T-helper 1 cell treated with Interleukin-12 subunit alpha and Interleukin-12 subunit beta and Interleukin-4 antibody, amounts not matched to agents 30 μg/mL and 1 μg/mL, for 36 hours (primary cell): ENCODE data around the gene IFT81.
"Not testable (repeated sequence)": the region's sequence is repeated elsewhere in the genome, so short reads cannot be mapped to it uniquely, and the experiment has no call there.

ENCODE experiments used
- H3K27ac Mint-ChIP-seq: one replicate; pipeline ENCODE4 v1.8.0; 2021; ENCODE audit warnings: mild to moderate bottlenecking, mixed read lengths
- H3K27me3 Mint-ChIP-seq: one replicate; pipeline ENCODE4 v1.8.0; 2021; ENCODE audit warnings: low read depth, mixed read lengths
- H3K36me3 Mint-ChIP-seq: one replicate; pipeline ENCODE4 v1.8.0; 2021; ENCODE audit warnings: low read depth, mixed read lengths
- H3K4me1 Mint-ChIP-seq: one replicate; pipeline ENCODE4 v1.8.0; 2021; ENCODE audit warnings: low read depth, mixed read lengths
- H3K4me3 Mint-ChIP-seq: one replicate; pipeline ENCODE4 v1.8.0; 2021; ENCODE audit warnings: mild to moderate bottlenecking, moderate library complexity, mixed read lengths
- H3K9me3 Mint-ChIP-seq: one replicate; pipeline ENCODE4 v1.8.0; 2021; ENCODE audit warnings: mixed read lengths

IFT81 gene

GRCh38 chr12:110246636-110247339 is 122.6 kb downstream of the IFT81 start:
- Mint-ChIP-seq H3K4me1 (no peaks in the 10 kb centered on the region), H3K36me3 (no peaks in the 10 kb centered on the region), H3K9me3 (no peaks in the 10 kb centered on the region), H3K4me3 (no peak overlapping the region), H3K27me3 (no peaks in the 10 kb centered on the region), H3K27ac (no peak overlapping the region)

DNA sequence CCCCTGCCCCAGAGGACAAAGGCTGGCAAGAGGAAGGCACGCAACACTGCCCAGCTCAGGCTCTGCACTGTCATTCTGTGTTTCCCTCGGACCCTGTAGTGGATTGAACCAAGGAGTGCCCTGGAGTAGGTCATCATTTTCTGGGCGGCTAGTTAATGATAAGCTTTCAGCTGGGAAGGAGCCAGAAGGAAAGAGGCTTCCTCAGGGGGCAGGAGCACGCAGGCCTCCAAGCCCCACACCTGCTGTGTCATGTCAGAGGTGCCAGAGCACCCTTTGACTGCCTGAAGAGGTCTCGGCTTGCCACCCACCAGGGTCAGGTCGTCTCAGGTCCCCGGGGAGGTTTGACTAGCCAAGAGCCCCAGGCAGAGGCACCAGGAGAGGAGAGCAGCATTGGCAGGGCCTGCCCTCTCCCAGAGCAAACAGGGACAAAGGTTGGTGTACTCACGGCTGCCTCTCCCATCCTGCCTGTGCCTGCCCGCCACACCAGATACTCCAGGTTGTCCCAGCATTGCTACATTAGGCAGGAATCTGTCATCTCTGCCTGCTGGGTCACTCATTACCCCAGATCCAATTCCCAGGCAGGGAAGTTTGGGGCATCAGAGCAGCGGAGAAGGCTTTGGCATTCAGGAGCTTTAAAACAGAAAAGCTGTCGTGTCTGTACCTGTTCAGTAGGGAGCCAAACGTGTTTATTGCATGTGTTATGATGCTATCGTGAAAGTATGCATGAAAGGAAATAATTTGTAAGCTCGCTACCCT is 123.4 kb downstream of the IFT81 start:
- Mint-ChIP-seq H3K27ac (no peak overlapping the region), H3K4me1 (no peaks in the 10 kb centered on the region), H3K4me3 (no peak overlapping the region), H3K27me3 (no peaks in the 10 kb centered on the region), H3K36me3 (no peaks in the 10 kb centered on the region), H3K9me3 (no peaks in the 10 kb centered on the region)

GRCh38 chr12:110248096-110248447 is 123.9 kb downstream of the IFT81 start:
- H3K27me3 Mint-ChIP-seq = no peaks in the 10 kb centered on the region
- H3K27ac Mint-ChIP-seq = no peak overlapping the region
- no peak overlapping the region for H3K4me3 Mint-ChIP-seq
- no peaks in the 10 kb centered on the region for H3K36me3 Mint-ChIP-seq
- no peaks in the 10 kb centered on the region for H3K9me3 Mint-ChIP-seq
- H3K4me1 Mint-ChIP-seq = no peaks in the 10 kb centered on the region

GRCh38 chr12:110249105-110249504 is 124.9 kb downstream of the IFT81 start:
- Mint-ChIP-seq H3K36me3 (no peaks in the 10 kb centered on the region), H3K4me1 (no peaks in the 10 kb centered on the region), H3K27me3 (no peaks in the 10 kb centered on the region), H3K9me3 (no peaks in the 10 kb centered on the region), H3K4me3 (no peak overlapping the region), H3K27ac (no peak overlapping the region)

GRCh38 chr12:110249716-110250225 is 125.6 kb downstream of the IFT81 start:
- Mint-ChIP-seq H3K4me3 (no peak overlapping the region), H3K27ac (no peak overlapping the region), H3K9me3 (no peaks in the 10 kb centered on the region), H3K27me3 (no peaks in the 10 kb centered on the region), H3K36me3 (no peaks in the 10 kb centered on the region), H3K4me1 (no peaks in the 10 kb centered on the region)

GRCh38 chr12:110251381-110251780 is 127.2 kb downstream of the IFT81 start:
- Mint-ChIP-seq H3K9me3 (no peaks in the 10 kb centered on the region), H3K36me3 (no peaks in the 10 kb centered on the region), H3K27me3 (no peaks in the 10 kb centered on the region)

DNA sequence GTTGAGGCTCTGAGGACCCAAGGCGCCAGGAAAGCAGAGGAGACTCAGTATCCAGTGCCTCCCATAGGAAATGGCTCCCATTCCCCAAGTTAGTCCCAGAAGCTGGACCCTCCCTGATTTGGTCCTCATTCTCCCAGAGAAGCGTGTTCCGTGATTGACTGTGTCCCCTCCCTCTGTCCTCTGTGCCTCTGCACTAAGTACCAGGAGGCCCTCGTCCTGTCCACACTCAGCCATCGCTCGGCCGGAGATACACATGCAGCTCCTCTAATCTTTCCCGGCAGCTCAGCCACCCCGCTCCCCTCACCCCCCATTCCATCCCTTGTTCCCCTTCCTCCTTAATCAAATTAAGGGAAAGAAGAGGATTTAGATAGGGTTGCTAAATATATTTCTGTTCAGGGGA is 128.6 kb downstream of the IFT81 start:
- no peaks in the 10 kb centered on the region for H3K9me3 Mint-ChIP-seq
- no peak overlapping the region for H3K4me3 Mint-ChIP-seq
- no peak overlapping the region for H3K27ac Mint-ChIP-seq
- H3K27me3 Mint-ChIP-seq = no peaks in the 10 kb centered on the region
- H3K4me1 Mint-ChIP-seq = no peaks in the 10 kb centered on the region
- no peaks in the 10 kb centered on the region for H3K36me3 Mint-ChIP-seq

More at GRCh38 chr12:110251381-110251780, 127.2 kb downstream of the IFT81 start:
- no peaks in the 10 kb centered on the region for H3K4me1 Mint-ChIP-seq
- H3K27ac Mint-ChIP-seq = no peak overlapping the region
- H3K4me3 Mint-ChIP-seq = no peak overlapping the region

DNA sequence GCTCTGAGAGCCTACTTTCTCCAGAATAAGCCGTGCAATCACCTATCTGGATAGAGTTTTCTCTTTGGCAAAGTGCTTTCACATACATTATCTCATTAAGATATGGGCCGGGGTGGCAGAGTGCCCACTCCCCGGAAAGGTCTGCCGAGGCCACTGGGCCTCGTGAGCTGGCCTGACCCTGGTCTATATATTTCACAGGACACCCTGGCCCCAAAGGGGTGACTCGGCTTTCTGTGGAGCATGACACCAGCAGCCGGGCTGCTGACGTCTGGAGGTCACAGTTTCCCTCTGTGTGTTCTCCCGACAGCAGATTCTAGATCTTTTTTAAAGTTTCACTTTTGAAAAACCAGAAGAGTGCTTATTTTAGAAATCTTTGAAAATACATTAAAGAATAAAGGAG is 129.0 kb downstream of the IFT81 start:
- H3K36me3 Mint-ChIP-seq = no peaks in the 10 kb centered on the region
- no peaks in the 10 kb centered on the region for H3K4me1 Mint-ChIP-seq
- H3K4me3 Mint-ChIP-seq = no peak overlapping the region
- no peaks in the 10 kb centered on the region for H3K9me3 Mint-ChIP-seq
- no peaks in the 10 kb centered on the region for H3K27me3 Mint-ChIP-seq
- no peak overlapping the region for H3K27ac Mint-ChIP-seq

- H3K27me3 Mint-ChIP-seq = no peaks in the 10 kb centered on the region
- H3K4me3 Mint-ChIP-seq = no peak overlapping the region
- no peak overlapping the region for H3K27ac Mint-ChIP-seq
- H3K4me1 Mint-ChIP-seq = no peaks in the 10 kb centered on the region
- no peaks in the 10 kb centered on the region for H3K36me3 Mint-ChIP-seq
- H3K9me3 Mint-ChIP-seq = no peaks in the 10 kb centered on the region
Observed at GRCh38 chr12:110254971-110255540, 130.9 kb downstream of the IFT81 start.

- not testable (repeated sequence) for H3K27me3 Mint-ChIP-seq, H3K9me3 Mint-ChIP-seq, H3K4me1 Mint-ChIP-seq, H3K4me3 Mint-ChIP-seq, H3K36me3 Mint-ChIP-seq, H3K27ac Mint-ChIP-seq
Observed at GRCh38 chr12:110255890-110256456, 131.8 kb downstream of the IFT81 start.

GRCh38 chr12:110256780-110257431 is 132.7 kb downstream of the IFT81 start:
- Mint-ChIP-seq H3K36me3 (no peaks in the 10 kb centered on the region), H3K27ac (no peak overlapping the region), H3K4me3 (no peak overlapping the region)

DNA sequence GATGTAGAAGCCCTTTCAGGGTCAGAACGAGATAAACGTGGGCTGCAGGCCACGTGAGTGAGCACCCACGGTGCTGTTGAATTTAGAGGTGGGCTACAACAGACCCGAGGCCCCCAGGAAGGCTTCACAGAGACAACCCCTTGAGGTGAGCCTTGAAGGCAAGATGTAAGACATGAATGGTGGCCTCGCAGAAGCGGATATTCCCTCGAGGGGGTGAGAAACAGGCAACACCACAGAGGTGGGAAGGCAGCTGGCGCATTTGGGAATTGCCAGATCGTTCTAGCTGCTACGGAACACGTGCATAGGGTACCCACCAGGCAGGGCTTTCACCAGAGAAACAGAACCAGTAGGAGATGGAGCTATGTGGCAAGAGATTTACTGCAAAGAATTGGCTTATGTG is 134.3 kb downstream of the IFT81 start:
- Mint-ChIP-seq H3K36me3 (no peaks in the 10 kb centered on the region), H3K4me3 (no peak overlapping the region), H3K27ac (no peak overlapping the region), H3K4me1 (no peaks in the 10 kb centered on the region), H3K27me3 (peaks cover 3% of the 10 kb centered on the region), H3K9me3 (no peaks in the 10 kb centered on the region)

More at GRCh38 chr12:110256780-110257431, 132.7 kb downstream of the IFT81 start:
- Mint-ChIP-seq H3K27me3 (no peaks in the 10 kb centered on the region), H3K4me1 (no peaks in the 10 kb centered on the region), H3K9me3 (no peaks in the 10 kb centered on the region)

DNA sequence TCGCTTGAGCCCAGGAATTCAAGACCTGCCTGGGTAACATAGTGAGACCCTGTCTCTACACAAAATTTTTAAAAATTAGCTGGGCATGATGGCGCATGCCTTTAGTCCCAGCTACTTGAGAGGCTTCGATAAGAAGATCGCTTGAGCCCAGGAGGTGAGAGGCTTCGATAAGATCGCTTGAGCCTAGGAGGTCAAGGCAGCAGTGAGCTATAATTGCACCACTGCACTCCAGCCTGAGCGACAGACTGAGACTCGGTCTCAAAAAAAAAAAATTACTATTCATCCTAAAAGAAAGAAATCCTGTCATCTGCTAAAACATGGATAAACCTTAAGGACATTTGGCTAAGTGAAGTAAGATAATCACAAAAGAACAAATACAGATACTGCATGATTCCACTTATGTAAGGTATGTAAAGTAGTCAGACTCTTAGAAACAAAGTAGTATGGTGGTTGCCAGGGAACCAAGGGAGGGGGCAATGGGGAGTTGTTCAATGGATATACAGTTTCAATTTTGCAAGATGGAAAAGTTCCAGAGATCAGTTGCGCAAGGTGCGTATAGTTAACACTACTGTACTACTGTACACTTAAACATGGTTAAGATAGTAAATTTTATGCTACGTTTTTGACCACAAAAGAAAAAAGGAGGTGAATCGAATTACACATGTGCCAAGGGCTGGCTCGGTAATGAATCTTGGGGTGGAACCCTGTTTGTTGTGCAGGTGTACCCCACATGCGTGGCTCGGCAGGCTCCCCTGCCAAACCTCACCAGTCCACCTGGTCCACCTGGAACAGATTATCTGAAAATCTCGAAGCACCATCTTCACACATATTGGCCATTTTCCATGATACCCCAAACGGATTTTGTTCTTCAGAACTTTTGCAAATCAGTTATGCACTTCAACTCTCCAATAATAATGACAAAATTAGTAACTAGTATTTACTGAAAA is 138.6 kb downstream of the IFT81 start:
- Mint-ChIP-seq H3K27ac (no peak overlapping the region), H3K9me3 (no peaks in the 10 kb centered on the region)

More for the DNA sequence above, 138.6 kb downstream of the IFT81 start:
- H3K36me3 Mint-ChIP-seq = no peaks in the 10 kb centered on the region
- no peaks in the 10 kb centered on the region for H3K4me1 Mint-ChIP-seq
- H3K27me3 Mint-ChIP-seq = peaks cover 21% of the 10 kb centered on the region
- H3K4me3 Mint-ChIP-seq = no peak overlapping the region
